Activated CD8-positive, alpha-beta memory T cell treated with anti-CD3 and anti-CD28 coated beads for 4 hours (primary cell): ENCODE measurements around the gene SMLR1.

Experiments
- DNase-seq, 2 donors: peaks; one replicate each; pipeline ENCODE4 v3.0.0-alpha.2; 2020; ENCODE audit warnings: low read depth in 2 of 2

The SMLR1 gene

DNA sequence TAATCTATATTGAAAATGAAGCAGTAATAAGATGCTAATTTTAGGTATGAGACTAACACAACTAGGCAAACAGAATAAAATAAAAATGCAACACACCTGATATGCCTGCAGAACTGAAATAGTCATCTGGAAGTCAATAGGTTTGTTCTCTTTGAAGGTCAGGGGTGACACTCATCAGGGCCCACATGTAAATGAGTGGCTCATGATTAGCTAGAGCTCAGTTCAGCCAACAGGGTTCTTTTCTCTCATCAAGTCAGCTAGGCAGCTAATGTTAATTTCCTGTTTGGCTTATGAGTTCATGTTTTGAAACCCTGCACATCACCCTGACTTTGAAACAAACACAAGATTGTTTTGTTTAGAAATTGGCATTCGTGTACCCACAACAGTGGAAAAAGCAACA, 23.8 kb downstream of the SMLR1 start:
- DNase-seq = no peak

DNA sequence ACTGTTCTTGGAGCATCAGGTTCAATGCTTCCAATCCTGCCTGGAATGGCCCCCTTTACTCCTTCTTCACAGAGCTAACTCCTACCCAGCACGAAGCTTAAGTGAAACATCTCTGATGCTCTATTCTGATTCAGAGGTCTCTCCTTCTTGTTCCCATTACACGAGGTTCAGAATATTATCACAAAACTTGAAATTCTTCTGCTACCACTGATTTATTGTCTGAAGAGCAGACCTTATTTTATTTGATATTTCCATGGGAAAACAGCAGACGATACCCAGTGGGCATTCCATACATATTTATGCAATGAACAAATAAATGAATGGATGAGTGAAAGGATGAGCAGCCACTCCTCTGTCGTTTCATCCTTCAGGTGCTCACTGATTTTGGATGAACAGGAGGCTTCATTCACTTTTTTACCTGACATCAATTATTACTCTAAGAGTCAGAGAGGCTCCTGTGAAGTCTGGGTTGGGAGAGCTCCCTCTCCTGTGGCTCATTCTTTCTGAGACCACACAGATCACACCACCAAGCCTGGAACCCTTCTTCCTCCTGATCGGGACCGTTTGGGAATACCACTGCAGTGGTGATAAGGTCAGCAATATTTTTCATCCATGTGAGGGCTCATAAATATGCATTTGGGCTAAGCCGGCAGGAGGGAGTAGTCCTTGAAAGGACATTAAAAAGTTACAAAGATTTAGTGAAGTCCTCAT, 25.8 kb downstream of the SMLR1 start:
- no peak for DNase-seq

DNA sequence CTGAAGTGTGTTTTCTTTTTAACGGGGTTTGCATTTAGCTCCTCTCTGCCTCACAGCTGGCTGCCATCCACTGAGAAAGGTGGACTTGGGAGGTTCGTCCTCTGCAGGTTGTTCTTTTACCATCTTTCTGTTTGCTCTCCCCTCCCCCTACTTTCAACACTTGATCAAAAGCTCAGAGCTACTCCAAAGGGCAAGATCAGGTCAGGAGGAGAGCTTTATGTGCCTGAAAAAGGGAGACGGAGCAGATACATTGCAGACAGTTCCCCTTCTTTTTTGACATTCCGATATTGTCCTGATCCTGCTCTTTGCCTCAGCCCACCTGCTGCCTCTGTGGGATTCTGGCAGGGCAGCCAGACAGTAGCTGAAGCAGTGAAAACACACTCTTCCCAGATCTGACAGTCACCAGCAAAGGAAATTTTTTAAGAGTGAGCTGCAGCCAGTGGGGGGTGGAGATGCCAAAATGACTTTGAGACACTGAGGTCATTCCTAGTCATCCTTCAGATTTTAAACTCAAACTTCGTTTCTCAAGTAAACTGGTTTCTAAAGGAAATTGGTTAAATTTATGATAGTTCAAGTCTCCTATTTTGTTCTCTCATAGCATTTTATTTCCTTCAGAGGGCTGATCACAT, 26.5 kb downstream of the SMLR1 start:
- no peak for DNase-seq

DNA sequence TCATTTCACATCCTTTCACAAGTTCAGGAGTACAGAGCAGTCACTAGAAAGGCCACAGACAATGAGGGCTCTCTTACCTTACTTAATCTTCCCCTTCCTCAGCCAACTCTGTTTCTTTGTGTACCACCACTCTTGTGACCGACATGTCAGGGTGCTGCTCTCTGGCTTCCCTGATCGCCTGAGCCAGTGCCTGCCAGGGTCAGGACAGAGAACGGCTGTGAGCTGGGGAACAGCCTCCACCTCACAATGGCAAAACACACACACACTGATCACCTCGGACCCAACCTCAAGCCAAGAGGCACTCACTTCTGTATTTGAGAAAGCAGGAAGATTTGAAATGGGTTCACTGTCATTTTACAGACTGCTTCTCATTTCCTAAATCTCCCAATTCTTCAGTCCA, 30.8 kb downstream of the SMLR1 start:
- no peak for DNase-seq

DNA sequence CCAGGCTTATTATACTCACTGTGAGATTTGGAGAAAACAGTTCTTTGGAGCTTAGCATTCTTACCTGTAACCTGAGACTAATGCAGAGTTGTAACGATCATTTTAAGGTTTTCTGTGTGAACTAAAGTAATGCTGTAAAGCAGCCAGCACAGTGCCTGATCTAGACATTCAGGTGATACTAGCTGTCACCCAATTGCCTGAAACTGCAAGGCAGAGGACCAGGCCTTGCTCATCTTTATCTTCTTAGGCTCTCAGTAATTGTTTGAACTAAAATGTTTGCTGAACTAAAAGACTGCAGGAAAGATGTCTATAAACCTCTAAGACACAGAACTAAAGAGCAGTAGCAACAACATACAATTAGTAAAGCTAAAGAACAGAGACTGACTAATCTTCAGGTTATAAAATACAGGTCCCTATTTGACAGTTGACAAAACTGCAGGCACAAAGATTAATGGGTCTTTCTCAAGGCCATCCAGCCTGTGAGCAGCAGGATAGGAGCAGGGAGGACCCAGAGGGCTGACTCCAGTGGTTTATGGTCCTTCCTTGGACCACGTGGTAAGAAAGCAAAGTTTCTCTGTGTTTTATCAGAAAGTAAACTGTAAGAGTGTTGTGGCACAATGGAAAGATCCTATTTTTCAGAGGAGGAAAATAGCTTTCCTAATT, 31.4 kb downstream of the SMLR1 start:
- no peak for DNase-seq

DNA sequence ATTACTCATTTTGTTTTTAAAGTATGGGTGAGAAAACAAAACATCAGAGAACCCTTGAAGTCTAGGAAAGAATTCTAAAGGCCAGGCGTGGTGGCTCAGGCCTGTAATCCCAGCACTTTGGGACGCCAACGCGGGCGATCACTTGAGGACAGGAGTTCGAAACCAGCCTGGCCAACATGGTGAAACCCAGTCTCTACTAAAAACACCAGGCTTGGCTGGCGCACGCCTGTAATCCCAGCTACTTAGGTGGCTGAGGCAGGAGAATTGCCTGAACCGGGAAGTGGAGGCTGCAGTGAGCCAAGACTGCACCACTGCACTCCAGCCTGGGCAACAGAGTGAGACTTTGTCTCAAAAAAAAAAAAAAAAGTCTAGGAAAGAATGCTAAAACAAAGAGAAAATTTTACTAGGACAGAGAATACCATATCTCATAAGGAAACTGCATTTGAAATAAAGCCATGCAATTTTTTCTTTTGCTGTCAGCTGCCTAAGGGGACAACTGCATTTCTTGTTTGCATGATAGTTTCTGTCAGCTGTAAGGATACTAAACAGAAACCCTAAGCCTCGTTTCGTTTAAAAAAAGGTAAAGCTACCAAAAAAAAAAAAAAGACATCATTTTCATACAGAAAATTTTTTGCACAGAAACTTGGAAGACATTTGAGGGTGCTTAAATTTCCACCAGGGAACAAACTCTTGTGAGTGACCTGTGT, 32.1 kb downstream of the SMLR1 start:
- DNase-seq = no peak

DNA sequence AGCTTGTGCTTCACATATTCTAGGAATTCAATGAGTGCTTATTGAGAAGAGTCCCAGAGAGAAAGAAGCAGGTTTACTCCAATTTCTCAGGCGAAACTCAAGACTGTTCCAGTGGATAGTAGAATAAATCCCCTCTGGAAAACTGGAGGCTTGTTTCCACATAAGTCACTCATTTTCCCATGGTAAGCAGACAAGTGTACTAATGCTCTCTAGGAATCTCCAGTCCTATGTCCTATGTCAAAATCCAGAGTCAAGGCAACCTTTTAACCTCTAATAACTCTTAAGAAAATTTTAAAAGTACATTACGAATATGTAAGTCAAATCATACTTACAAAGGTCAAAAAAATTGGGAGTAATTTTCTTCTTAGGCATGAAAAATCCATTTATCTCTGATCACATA, 35.2 kb downstream of the SMLR1 start:
- no peak for DNase-seq

DNA sequence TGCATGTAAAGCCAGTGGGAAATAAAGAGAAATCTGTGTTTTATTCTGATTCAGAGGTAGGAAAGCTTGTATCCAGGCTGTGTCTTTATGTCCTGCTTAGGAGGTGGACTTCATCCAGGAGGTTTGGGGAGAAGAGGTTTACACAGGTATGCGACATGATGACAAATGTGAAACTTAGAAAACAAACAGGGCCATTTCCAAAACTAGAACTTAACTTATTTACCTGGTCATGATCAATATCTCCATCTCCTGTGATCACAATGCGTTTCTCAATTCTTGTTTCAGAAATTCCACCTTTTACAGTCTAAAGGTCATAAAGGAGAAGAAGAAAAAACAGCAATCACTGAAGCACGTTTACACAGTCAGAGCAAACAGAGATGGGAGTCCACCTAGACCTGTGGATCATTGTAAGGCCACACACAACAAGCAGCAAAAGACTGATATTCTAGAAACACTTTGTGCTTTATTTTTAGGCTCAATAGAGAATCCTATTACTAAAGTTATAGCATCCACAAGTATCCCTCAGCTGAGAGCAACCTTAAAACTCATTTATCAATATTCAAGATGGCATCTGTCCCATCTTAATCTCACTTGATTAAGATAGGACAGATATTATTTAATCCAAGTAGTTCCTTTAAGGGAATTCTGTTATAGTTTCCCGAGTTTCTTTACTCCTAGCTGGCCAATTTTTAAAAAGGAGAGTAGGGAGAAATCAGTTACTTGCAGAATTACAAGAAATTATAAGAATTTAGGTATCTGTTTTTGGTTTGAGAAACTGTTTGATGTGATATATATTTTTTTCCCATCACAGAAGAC, 36.4 kb downstream of the SMLR1 start:
- no peak for DNase-seq

DNA sequence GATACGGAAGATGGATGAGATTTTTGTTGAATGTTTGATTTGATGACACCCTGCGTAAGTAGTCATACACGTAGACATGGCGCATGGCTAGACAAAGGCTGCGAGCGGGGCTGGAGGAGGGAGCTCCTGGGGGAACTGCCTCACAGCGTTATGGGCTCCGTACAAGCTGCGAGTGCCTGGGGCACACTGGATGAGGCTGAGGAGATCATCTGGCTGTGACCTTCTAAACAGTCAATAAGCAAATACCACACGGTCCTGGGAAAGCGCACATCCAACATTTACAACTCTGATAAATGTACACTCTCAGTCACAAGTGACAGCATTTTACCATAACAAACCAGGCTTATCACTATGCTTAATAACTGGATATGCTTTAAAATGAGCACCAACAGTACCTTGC, 37.1 kb downstream of the SMLR1 start:
- no peak for DNase-seq

DNA sequence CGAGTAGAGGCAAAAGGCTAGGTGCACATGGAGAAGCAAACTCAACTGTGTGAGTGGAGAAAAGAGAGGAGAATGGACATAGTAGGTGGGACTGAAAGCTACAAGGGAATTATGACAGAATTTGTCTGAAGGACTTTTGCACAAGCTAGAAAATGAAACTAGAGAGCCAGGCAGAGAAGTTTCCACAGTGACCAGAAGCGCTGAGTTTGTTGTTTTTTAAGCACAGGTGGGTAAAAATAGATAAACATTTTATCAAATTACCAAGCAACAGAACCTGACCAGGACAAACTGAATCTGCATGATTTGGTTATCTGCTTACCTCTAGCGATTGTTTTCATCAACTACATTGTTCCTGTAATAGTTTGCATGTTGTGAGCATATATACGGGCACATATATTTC, 38.6 kb downstream of the SMLR1 start:
- no peak for DNase-seq

DNA sequence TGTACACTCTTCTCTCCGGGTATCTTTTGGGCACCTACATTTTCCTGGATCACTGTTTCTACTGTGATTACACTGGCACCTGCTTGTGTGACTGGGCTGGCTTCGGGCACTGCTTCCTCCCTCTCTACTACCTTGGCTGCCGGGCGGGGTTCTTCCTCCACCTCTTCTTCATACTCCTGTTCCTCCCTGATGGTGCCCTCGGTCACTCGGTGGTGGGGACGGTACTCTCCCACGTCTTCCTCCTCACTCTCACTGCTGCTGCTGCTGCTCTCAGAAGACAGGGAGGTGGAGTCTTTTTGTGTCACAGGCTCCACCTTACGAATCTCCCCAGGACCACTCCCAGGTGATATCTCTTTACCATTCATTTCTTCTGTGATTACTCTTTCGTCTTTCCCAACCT, 42.5 kb downstream of the SMLR1 start:
- no peak for DNase-seq

DNA sequence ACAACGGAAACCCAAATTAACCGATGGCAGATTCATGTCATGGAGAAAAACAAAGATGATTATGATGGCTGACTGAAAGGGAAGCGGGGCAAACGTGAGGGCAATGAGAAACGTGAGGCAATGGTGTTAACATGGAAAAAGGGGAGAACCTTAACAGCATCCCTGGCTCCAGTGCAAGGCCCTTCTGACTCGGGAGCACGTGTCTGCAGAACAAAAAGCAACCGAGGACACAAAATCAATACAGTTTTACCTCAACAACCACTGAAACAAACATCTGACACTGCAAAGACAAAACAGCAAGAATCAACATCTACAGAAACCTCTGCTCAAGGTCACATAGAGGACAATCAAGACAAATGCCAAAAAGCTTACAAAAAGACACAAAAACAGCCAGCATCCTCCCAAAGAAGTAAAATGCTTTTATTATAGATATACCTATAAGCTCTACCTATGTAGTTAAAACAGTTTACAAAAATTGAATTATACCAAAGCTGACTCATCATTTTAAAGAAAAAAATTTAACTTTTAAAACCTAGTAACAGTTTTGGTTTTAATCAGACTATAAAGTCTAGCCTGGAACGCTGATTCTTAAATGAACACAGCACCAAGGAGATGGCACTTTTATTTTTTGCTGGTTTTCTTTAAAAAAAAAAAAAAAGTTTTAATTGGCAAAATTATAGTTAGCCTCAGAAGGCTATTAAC, 43.1 kb downstream of the SMLR1 start:
- no peak for DNase-seq

DNA sequence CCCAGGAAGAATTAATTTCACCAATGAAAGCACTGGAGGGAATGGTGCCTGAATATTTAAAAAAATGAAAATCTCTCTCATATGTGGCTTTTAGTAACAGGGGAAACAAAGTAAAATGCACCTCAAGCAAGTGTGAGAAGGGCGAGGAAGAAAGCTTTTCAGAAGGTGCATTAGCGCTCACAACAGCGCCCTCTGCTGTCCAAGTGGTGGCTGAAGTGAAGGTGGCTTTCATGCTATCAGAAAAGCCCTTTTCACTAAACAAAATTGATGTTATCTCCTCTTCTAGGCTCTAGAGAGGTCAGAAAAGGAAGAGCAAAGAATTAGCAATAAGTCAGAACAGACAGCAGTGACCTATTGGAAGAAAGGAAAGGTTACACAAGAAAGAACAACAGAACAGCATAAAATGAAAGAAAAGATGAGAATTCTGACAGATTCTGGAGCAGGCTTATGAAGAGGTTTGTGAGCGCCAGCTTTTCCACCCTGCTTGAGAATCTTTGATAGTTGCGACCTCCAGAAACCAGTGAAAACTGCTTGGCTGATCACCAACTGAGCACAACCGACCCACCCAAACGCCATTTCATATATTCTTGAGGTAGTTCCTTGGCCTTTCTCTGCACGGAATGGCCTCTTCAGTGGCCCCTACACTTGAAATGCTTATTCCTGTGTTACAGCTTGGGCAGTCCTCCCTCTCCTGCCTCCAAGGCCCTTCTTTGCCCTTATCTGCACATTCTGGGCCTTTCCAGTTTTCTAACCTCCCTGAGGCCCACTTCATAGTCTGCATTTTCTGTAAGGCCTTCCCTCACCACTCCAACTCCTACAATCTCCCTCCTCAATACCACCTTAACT, 45.3 kb downstream of the SMLR1 start:
- DNase-seq = peak; percentile 33 to 39

DNA sequence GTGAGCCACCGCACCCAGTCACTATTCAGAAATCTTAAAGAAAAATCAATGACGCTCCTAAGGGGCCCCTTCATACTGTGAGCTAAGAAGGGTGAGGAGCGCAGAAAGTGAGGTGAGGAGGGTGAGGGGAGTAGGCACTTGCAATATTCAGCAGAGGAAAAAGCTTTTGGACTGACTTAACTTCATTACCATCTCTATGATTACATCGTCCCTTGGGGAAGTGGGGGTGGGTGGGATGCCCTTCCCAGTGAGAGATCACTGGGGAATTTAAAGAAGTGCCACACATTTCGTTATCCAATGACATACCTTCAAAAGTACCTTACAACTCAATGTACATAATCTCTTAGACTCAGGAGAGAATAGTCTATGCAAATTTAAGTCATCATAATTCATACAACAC, 46.5 kb downstream of the SMLR1 start:
- DNase-seq = no peak

DNA sequence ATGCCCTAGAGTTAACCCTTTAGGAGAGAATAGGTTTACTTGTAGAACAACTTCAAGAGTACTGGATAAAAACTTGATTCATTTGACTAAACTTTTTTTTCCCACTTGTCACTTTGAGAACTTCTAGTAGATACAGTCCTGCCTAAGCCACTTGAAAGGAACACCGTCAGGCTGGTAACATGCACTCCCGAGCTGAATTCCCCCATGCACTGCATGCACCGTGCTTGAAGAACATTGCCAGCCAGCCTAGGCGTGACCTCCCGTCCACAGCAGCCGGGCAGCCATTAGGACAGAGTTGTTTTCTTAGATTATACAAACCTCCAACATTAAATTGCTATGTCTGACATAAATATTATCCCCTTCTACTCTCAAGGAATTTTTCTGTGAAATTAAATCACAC, 52.6 kb downstream of the SMLR1 start:
- no peak for DNase-seq

DNA sequence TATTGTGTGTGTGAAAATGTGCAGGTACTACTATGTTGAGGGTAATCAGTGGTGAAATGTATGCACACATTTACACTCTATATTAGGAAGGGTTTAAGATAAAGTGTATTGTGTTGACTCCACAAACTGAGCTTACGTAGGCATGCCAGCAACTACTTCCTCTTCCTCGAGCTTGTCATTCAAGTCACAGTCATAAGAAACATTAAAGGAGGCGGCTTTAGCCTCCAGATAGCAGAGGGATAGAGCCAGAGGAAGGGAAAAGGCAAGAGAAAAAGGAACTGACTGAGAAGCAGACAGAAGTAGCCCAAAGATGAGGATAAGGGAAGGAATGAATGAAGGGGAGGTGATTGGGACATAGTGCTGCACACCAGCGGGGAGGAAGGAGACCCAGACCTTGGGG, 55.2 kb downstream of the SMLR1 start:
- no peak for DNase-seq

DNA sequence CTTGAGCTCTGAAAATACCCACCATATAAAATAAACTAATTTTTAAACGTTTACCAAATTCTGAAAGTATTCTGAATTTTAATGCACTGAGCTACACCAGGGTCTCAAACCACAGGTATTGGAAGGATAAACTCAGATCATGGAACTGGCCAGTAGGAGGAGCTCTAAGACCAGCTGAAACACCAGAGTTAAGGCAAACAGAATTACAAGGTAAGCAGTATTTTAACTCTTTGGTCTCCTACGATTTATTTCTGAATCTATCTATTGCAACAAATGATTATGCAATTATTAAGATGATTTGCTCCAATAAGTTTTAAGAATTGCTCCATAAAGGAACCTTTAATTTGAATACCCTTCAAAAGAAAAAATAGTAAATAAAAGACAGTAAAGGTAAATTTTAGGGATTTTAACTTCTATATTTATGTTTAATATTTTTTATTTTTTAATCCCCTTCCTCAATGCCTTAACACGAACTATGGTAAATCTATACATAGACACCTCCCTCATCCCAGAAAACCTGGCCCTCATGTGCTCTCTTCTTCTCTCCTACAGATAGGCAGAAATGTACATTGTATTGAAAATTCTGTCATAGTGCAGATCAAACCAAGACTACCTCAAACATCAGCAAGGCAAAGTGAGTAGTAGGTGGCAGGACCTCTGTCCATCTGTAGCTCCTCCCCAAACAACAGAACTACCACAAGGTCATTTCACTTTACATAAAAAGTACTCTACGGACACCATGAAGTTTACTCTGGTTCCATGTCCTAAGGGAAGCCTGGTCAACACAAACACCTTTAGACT, 58.4 kb downstream of the SMLR1 start:
- DNase-seq = peak; percentile 43 to 51
